ENCODE measurements around the gene FNDC3B. TPM values are rescaled to one million over a fixed set of nuclear protein-coding genes. Genes with fewer than 3 reads are reported as not detected.

Gene FNDC3B
- total RNA-seq, 4 donors from 2014 or later = 59.8 to 72.6 (median 65.6) TPM

GRCh38 chr3:172398484-172398883 lies 359.1 kb downstream of the FNDC3B start:
- H3K27ac ChIP-seq (replicated peaks in 1 of 4) = no peak overlapping the region
- DNase-seq (ENCODE audit: extremely low spot score) = no peak
- peaks cover 8 to 47% (median 29%) of the 10 kb centered on the region in 4 donors for H3K36me3 ChIP-seq
- no peaks in the 10 kb centered on the region for H3K9me3 ChIP-seq
- H3K27me3 ChIP-seq = no peaks in the 10 kb centered on the region
- no peaks in the 10 kb centered on the region for H3K4me1 ChIP-seq
- TF ChIP-seq, protein P1, sequence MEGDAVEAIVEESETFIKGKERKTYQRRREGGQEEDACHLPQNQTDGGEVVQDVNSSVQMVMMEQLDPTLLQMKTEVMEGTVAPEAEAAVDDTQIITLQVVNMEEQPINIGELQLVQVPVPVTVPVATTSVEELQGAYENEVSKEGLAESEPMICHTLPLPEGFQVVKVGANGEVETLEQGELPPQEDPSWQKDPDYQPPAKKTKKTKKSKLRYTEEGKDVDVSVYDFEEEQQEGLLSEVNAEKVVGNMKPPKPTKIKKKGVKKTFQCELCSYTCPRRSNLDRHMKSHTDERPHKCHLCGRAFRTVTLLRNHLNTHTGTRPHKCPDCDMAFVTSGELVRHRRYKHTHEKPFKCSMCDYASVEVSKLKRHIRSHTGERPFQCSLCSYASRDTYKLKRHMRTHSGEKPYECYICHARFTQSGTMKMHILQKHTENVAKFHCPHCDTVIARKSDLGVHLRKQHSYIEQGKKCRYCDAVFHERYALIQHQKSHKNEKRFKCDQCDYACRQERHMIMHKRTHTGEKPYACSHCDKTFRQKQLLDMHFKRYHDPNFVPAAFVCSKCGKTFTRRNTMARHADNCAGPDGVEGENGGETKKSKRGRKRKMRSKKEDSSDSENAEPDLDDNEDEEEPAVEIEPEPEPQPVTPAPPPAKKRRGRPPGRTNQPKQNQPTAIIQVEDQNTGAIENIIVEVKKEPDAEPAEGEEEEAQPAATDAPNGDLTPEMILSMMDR (IDR thresholded peaks at IDR 0.05) = no peak
- no peak for TF ChIP-seq POLR2AphosphoS5 (IDR thresholded peaks at IDR 0.05)
- TF ChIP-seq POLR2A (IDR thresholded peaks at IDR 0.05; ENCODE audit: low read depth) = no peak
- H3K4me3 ChIP-seq = no peak overlapping the region
- 97% methylated on average over 4 of the region's 4 CpGs for WGBS
- intact Hi-C loops (cut with DNase I) = no loop called here

DNA sequence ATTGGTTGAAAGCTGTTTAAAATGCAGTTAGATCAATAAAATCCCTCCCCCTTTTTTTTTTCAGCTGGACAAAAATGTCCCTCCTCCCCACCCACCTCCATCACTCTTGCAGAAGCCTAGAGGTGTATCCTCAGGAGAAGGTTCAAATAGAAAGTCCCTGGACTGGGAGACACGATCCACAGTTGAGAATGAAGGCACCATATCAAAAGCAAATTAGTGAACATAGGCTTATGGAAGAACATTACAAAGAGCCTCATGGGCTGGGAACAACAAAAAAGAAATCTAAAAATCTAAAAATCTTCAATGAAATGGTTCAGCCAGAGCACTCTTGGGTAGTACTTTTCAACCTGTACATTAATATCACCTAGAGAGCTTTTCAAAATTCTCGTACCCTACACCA lies 362.7 kb downstream of the FNDC3B start:
- peaks cover 3 to 30% (median 23%) of the 10 kb centered on the region in 4 donors for H3K36me3 ChIP-seq
- no peak for DNase-seq (ENCODE audit: extremely low spot score)
- no peak overlapping the region for H3K27ac ChIP-seq (replicated peaks in 1 of 4)
- TF ChIP-seq, protein P1 (IDR thresholded peaks at IDR 0.05) = no peak
- TF ChIP-seq POLR2A (IDR thresholded peaks at IDR 0.05; ENCODE audit: low read depth) (no peak), EP300 (IDR thresholded peaks at IDR 0.05) (no peak), POLR2AphosphoS5 (IDR thresholded peaks at IDR 0.05) (no peak)
- WGBS = 96% methylated on average over 2 of the region's 2 CpGs
- H3K9me3 ChIP-seq = no peaks in the 10 kb centered on the region
- intact Hi-C loops (cut with DNase I) = no loop called here
- no peak overlapping the region for H3K4me3 ChIP-seq
- no peaks in the 10 kb centered on the region for H3K27me3 ChIP-seq
- H3K4me1 ChIP-seq = no peaks in the 10 kb centered on the region

DNA sequence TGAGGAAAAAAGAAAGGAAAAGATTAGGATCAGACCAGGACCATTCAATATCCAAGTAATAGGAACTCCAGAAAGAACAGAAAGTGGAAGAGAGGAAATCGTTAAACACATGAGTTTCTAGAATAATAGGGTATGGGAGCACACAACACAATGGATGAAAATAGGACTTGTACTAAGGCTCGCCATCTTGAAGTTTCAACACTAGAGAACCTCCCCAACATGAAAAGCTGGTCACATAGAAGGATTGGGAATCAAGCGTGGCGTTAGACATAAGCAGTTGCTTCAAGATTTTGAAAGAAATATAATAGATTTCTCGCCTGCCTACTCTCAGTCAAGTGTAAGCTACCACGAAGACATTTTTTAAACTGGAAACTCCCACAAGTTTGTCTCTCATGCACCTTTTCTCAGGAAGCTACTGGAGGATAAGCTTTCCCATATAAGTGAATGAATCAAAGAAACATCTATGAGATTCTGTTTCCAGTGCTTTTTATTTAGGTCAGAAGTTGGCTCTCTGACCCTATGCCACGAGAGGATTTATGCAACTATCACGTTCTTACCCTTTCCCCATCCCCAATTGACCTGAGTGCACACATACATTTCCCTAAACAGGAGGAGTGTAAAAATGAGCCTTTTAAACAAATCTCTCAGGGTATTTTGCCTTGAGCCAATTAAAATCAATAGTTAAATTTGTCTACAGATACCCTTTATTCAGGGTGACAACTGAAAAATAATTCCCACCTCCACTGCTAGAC lies 363.7 kb downstream of the FNDC3B start:
- no peak for DNase-seq (ENCODE audit: extremely low spot score)
- WGBS = 97% methylated on average over 8 of the region's 8 CpGs
- intact Hi-C loops (cut with DNase I) = no loop called here
- H3K4me1 ChIP-seq = no peaks in the 10 kb centered on the region
- TF ChIP-seq, protein P1 (IDR thresholded peaks at IDR 0.05) = no peak
- TF ChIP-seq EP300 (IDR thresholded peaks at IDR 0.05) = no peak
- TF ChIP-seq POLR2AphosphoS5 (IDR thresholded peaks at IDR 0.05) = no peak
- no peak for TF ChIP-seq POLR2A (IDR thresholded peaks at IDR 0.05; ENCODE audit: low read depth)
- peaks cover 0 to 20% (median 18%) of the 10 kb centered on the region in 4 donors for H3K36me3 ChIP-seq
- no peak overlapping the region for H3K27ac ChIP-seq (replicated peaks in 1 of 4)
- no peak overlapping the region for H3K4me3 ChIP-seq
- no peaks in the 10 kb centered on the region for H3K9me3 ChIP-seq
- no peaks in the 10 kb centered on the region for H3K27me3 ChIP-seq

DNA sequence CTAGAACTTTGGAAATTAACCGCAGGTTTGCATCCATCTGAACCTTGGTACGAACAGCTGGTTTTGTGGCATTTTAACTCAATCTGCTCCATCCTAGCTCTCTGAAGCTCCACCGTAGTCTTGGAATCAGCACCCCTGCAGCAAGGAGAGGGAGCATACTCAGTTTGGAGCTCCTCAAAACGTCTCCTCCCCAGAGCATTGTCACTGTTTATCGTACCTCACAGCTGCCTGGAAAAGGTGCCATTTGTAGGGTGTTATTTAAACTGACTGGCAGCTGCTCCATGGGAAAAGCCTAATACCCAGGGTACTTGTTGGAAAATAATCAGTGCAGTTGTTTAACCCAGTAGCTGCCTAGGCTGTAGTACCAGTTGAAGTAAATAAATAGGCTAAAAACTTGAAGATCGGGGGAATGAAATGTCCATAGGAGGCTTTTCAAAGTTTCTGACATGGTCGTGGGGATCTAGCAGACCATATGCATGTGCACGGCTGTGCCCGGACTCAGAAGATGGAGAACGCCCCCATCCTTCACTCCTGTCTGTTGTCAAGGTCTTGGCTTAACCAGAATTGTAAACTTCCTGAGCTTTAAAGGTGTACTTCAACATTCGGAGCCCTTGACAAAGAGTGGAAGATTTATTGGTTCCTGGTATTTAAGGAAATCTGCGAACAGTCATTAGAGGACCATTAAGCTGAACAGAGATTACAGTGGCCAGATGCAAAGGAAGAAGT lies 365.0 kb downstream of the FNDC3B start:
- 76% methylated on average over 12 of the region's 12 CpGs for WGBS
- Histone ChIP-seq H3K36me3 (peaks cover 0 to 12% (median 11%) of the 10 kb centered on the region in 4 donors), H3K9me3 (no peaks in the 10 kb centered on the region), H3K4me3 (no peak overlapping the region), H3K27ac (replicated peaks in 1 of 4) (no peak overlapping the region), H3K27me3 (no peaks in the 10 kb centered on the region), H3K4me1 (no peaks in the 10 kb centered on the region)
- TF ChIP-seq EP300 (IDR thresholded peaks at IDR 0.05) = no peak
- TF ChIP-seq POLR2AphosphoS5 (IDR thresholded peaks at IDR 0.05) = no peak
- TF ChIP-seq, protein P1 (IDR thresholded peaks at IDR 0.05) = no peak
- TF ChIP-seq POLR2A (IDR thresholded peaks at IDR 0.05; ENCODE audit: low read depth) = no peak
- intact Hi-C loops (cut with DNase I) = no loop called here
- no peak for DNase-seq (ENCODE audit: extremely low spot score)

Measured in esophagus muscularis mucosa (tissue), 4 donors.